Natural killer cell (primary cell): Measurements from ENCODE around the gene GPR12. TPM values are rescaled to one million over a fixed set of nuclear protein-coding genes. Genes with fewer than 3 reads are reported as not detected.

Source experiments
- ATAC-seq, 3 donors: fragments of 150-1000 bp in 2 of 3; fragments of 200-7000 bp in 1 of 3; cut with Tn5 transposase; 1 replicate in 1 of 3; 2 replicates in 2 of 3; pipeline ENCODE4 v1.10.0; 2021; ENCODE audit warnings: mild to moderate bottlenecking in 2 of 3, moderate library complexity in 2 of 3
- DNase-seq, 2 donors: peaks; one replicate each; pipeline versions ENCODE4 v3.0.0 to v3.0.0-alpha.2; 2013 to 2021; ENCODE audit warnings: mixed read lengths in 1 of 2
- H3K27ac ChIP-seq: one replicate; pipeline ENCODE4 v1.5.1; 2013; ENCODE audit warnings: mild to moderate bottlenecking, low read length
- H3K27me3 ChIP-seq: one replicate; pipeline ENCODE4 v1.6.1; 2013; ENCODE audit warnings: low read length; ENCODE audit not compliant: control insufficient read depth, insufficient read depth
- H3K36me3 ChIP-seq: one replicate; pipeline ENCODE4 v1.6.1; 2013; ENCODE audit warnings: low read length; ENCODE audit not compliant: control insufficient read depth, insufficient read depth
- H3K4me1 ChIP-seq: one replicate; pipeline ENCODE4 v1.6.1; 2013; ENCODE audit warnings: low read length; ENCODE audit not compliant: control insufficient read depth, insufficient read depth
- H3K4me3 ChIP-seq: one replicate; pipeline ENCODE4 v1.5.1; 2013; ENCODE audit warnings: low read length
- H3K9me3 ChIP-seq: one replicate; pipeline ENCODE4 v1.6.1; 2013; ENCODE audit warnings: low read length; ENCODE audit not compliant: control insufficient read depth, insufficient read depth
- H3K27ac Mint-ChIP-seq, 2 donors: one replicate each; pipeline ENCODE4 v1.8.0; 2022; ENCODE audit warnings: mild to moderate bottlenecking in 2 of 2, mixed read lengths in 2 of 2, moderate library complexity in 1 of 2
- H3K27me3 Mint-ChIP-seq, 2 donors: one replicate each; pipeline ENCODE4 v1.8.0; 2022; ENCODE audit warnings: low read depth in 2 of 2, mixed read lengths in 2 of 2
- H3K36me3 Mint-ChIP-seq: one replicate; pipeline ENCODE4 v1.8.0; 2022; ENCODE audit warnings: mixed read lengths
- H3K4me1 Mint-ChIP-seq, 2 donors: one replicate each; pipeline ENCODE4 v1.8.0; 2022; ENCODE audit warnings: mixed read lengths in 2 of 2
- H3K4me3 Mint-ChIP-seq: one replicate; pipeline ENCODE4 v1.8.0; 2022; ENCODE audit warnings: mild to moderate bottlenecking, moderate library complexity, mixed read lengths
- H3K9me3 Mint-ChIP-seq, 2 donors: one replicate each; pipeline ENCODE4 v1.8.0; 2022; ENCODE audit warnings: mixed read lengths in 2 of 2
- WGBS: methylation state at CpG from one replicate; pipeline ENCODE4 v1.1.7; 2013; ENCODE audit warnings: missing lambda C conversion rate; ENCODE audit not compliant: insufficient coverage; 5-methylcytosine and 5-hydroxymethylcytosine counted together
- intact Hi-C: fragments of 100-400 bp; cut with micrococcal nuclease; formaldehyde crosslinking; loops from one replicate; pipeline ENCODE4 v1.14.2; 2022
- total RNA-seq, 4 donors: library from RNA; stranded (reverse); fragments of 120-200 nt in 1 of 4; gene quantifications; one replicate each; pipeline versions ENCODE4 v1.2.3 to v1.2.4, GENCODE V29; 2013 to 2022
- TF ChIP-seq, protein P1 (sequence below): fragments of 200-600 bp; IDR thresholded peaks from one replicate; pipeline ENCODE4 v1.8.0; 2022; ENCODE audit warnings: antibody characterized with exemption

The GPR12 gene
- total RNA-seq, 3 donors from 2014 or later (not counting 1 experiment from before 2014, with no cell fraction given) = not detected

DNA sequence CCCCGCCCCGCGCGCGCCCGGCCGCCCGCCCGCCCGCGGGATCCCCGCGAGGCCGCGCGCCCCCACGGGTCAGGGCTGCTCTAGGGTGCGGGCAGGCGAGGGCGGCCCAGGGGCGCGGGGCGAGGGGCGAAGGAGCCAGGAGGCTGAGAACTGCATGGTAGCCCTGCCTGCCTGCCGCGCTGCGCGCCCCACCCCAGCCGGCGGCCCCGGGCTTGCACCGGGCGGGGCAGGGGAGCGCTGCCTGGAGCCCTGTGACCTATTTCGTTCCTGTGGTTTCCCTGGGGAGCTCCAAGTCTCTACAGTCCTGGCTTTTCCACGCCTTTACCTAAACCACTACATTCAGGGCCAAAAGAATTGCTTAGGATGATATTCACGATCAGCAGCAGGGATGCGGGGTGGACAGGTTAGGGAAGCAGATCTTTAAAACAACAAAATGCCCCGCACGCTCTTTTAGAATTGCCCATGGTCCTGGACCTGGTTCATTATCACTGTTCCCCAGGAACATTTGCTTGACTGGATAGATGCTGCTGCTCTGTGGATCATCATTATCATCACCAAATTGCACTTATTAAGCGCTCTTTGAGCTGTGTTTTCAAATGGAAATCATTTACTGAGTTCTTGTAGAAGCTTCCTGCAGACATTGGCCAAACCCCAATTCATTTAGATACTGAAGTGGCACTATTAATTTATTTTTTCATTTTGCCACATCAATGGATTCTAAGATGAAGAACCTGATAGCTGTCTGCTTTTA lies 421 bp upstream of the GPR12 start:
- H3K36me3 Mint-ChIP-seq = no peaks in the 10 kb centered on the region
- H3K4me1 Mint-ChIP-seq = peaks cover 5% of the 10 kb centered on the region in 2 donors
- H3K36me3 ChIP-seq = no peaks in the 10 kb centered on the region
- peak in 1 of 3 donors; percentile 32 for ATAC-seq
- H3K4me3 ChIP-seq = no peak overlapping the region
- no peaks in the 10 kb centered on the region for H3K9me3 Mint-ChIP-seq
- no peak overlapping the region for H3K27ac ChIP-seq
- TF ChIP-seq, protein P1, sequence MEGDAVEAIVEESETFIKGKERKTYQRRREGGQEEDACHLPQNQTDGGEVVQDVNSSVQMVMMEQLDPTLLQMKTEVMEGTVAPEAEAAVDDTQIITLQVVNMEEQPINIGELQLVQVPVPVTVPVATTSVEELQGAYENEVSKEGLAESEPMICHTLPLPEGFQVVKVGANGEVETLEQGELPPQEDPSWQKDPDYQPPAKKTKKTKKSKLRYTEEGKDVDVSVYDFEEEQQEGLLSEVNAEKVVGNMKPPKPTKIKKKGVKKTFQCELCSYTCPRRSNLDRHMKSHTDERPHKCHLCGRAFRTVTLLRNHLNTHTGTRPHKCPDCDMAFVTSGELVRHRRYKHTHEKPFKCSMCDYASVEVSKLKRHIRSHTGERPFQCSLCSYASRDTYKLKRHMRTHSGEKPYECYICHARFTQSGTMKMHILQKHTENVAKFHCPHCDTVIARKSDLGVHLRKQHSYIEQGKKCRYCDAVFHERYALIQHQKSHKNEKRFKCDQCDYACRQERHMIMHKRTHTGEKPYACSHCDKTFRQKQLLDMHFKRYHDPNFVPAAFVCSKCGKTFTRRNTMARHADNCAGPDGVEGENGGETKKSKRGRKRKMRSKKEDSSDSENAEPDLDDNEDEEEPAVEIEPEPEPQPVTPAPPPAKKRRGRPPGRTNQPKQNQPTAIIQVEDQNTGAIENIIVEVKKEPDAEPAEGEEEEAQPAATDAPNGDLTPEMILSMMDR = no peak
- intact Hi-C loops = no loop called here
- 9% methylated on average over 41 of the region's 41 CpGs for WGBS
- H3K4me1 ChIP-seq = peaks cover 6% of the 10 kb centered on the region
- H3K27me3 ChIP-seq = peaks cover 19% of the 10 kb centered on the region
- DNase-seq = no peak
- H3K27ac Mint-ChIP-seq = no peak overlapping the region
- peaks cover 57 to 79% of the 10 kb centered on the region in 2 donors for H3K27me3 Mint-ChIP-seq
- no peaks in the 10 kb centered on the region for H3K9me3 ChIP-seq
- peak overlapping the region; percentile 75 for H3K4me3 Mint-ChIP-seq

GRCh38 chr13:26759249-26759906 lies 1.2 kb downstream of the GPR12 start:
- TF ChIP-seq, protein P1 = no peak
- Mint-ChIP-seq H3K27ac (no peak overlapping the region), H3K4me3 (peak overlapping the region; percentile 82), H3K27me3 (peaks cover 50 to 76% of the 10 kb centered on the region in 2 donors), H3K4me1 (peaks cover 5% of the 10 kb centered on the region in 2 donors), H3K9me3 (no peaks in the 10 kb centered on the region), H3K36me3 (no peaks in the 10 kb centered on the region)
- Histone ChIP-seq H3K27me3 (peaks cover 19% of the 10 kb centered on the region), H3K4me1 (peaks cover 6% of the 10 kb centered on the region), H3K4me3 (no peak overlapping the region), H3K36me3 (no peaks in the 10 kb centered on the region), H3K27ac (no peak overlapping the region), H3K9me3 (no peaks in the 10 kb centered on the region)
- 66% methylated on average over 27 of the region's 27 CpGs for WGBS
- intact Hi-C loops = no loop called here
- no peak for DNase-seq
- no peak for ATAC-seq

DNA sequence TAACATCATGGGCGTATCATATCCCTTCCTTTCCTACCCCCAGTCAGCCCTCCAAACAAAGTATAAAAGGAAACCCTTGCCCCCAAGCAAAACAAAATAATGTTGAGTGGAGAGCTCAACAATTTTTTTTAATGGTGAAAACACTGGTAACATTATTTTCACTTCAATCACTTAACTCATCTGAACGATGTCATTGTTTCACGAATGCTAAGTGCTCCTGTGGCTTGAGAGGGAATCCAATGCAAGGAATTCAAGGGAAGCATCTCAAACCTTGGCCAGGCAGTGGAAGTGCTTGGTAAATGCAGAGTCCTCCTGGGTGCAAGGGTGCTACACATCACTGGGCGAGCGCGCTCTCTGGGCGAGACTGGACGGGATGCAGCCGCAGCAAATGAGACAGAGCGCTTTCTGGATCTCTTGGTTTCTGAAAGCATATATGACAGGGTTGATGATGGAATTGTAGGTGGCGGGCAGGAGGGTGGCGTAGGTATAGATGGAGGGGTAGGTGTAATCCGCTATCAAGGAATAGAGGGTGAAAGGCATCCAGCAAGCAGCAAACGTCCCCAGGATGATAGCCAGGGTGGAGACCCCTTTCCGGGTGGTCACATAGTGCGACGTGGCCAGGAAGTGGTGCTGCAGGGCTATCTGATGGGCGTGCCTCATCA lies 2.0 kb downstream of the GPR12 start:
- Histone ChIP-seq H3K9me3 (no peaks in the 10 kb centered on the region), H3K36me3 (no peaks in the 10 kb centered on the region), H3K4me1 (peaks cover 6% of the 10 kb centered on the region), H3K27me3 (peaks cover 19% of the 10 kb centered on the region), H3K4me3 (no peak overlapping the region), H3K27ac (no peak overlapping the region)
- 83% methylated on average over 18 of the region's 18 CpGs for WGBS
- ATAC-seq (peak in 1 of 3 donors; percentile 9), DNase-seq (no peak)
- Mint-ChIP-seq H3K9me3 (no peaks in the 10 kb centered on the region), H3K27ac (no peak overlapping the region), H3K27me3 (peaks cover 43 to 69% of the 10 kb centered on the region in 2 donors), H3K4me3 (peak overlapping the region; percentile 68), H3K4me1 (peaks cover 5% of the 10 kb centered on the region in 2 donors), H3K36me3 (no peaks in the 10 kb centered on the region)
- TF ChIP-seq, protein P1 = no peak
- intact Hi-C loops = no loop called here
